ENCODE measurements around the gene HSD17B4.
"Not testable (repeated sequence)": the region's sequence is repeated elsewhere in the genome, so short reads cannot be mapped to it uniquely, and the experiment has no call there.

The HSD17B4 gene

DNA sequence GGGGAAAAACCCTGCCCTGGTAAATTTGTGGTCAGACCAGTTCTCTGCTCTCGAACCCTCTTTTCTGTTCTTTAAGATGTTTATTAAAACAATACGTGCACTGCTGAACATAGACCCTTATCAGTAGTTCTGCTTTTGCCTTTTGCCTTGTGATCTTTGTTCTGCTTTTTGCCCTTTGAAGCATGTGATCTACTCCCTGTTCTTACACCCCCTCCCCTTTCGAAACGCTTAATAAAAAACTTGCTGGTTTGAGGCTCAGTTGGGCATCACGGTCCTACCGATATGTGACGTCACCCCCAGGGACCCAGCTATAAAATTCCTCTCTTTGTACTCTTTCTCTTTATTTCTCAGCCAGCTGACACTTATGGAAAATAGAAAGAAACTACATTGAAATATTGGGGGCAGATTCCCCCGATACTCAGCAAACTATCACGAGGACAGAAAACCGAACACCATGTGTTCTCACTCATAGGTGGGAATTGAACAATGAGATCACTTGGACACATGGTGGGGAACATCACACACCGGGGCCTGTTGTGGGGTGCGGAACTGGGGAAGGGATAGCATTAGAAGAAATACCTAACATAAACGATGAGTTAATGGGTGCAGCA is 38.1 kb upstream of the HSD17B4 start:
- not testable (repeated sequence) for H3K36me3 ChIP-seq (ENCODE audit: control insufficient read depth, insufficient read depth, low read length)

GRCh38 chr5:119417891-119418605 is 34.2 kb upstream of the HSD17B4 start:
- no peak overlapping the region for H3K4me3 ChIP-seq (ENCODE audit: low read depth, low read length)
- H3K9ac ChIP-seq (ENCODE audit: low read length) = no peak overlapping the region
- H3K9me3 ChIP-seq (ENCODE audit: control insufficient read depth, insufficient read depth, low read depth, low read length) = no peaks in the 10 kb centered on the region
- peaks cover 14% of the 10 kb centered on the region; the same call in 1 of the 2 replicates for H3K4me1 ChIP-seq (ENCODE audit: control insufficient read depth, insufficient read depth, low read length)
- no peaks in the 10 kb centered on the region for H3K27me3 ChIP-seq (ENCODE audit: control insufficient read depth, insufficient read depth, low read length)
- no peak overlapping the region for H3K27ac ChIP-seq (ENCODE audit: low read depth, low read length)
- H3K36me3 ChIP-seq (ENCODE audit: control insufficient read depth, insufficient read depth, low read length) = no peaks in the 10 kb centered on the region

More for the DNA sequence above, 38.1 kb upstream of the HSD17B4 start:
- not testable (repeated sequence) for H3K27ac ChIP-seq (ENCODE audit: low read depth, low read length); H3K4me3 ChIP-seq (ENCODE audit: low read depth, low read length); H3K27me3 ChIP-seq (ENCODE audit: control insufficient read depth, insufficient read depth, low read length); H3K9ac ChIP-seq (ENCODE audit: low read length); H3K9me3 ChIP-seq (ENCODE audit: control insufficient read depth, insufficient read depth, low read depth, low read length)
- H3K4me1 ChIP-seq (ENCODE audit: control insufficient read depth, insufficient read depth, low read length) = peaks cover 14% of the 10 kb centered on the region

DNA sequence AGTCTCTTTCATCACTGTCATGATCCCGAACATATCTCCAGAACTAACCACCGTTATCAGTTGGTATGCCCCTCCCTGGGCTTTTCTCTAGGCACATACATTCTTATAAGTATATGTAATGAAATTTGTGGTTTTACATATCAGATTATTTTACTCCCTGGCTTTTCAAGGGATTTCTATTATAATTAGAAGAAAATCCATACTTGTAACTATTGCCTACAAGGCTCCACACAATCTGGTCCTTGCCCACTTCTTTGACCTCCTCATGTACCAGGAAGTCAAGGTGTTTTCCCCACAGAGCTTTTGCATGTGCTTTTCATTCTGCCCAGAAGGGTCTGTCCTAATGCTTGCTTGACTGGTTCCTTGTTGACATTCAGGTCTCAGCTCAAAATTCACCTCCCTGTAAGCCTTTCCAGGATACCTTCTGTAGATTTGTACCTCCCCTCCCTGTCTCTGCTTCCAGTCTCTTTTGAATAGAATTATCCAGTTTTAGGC is 33.6 kb upstream of the HSD17B4 start:
- Histone ChIP-seq H3K9ac (ENCODE audit: low read length) (no peak overlapping the region), H3K27me3 (ENCODE audit: control insufficient read depth, insufficient read depth, low read length) (no peaks in the 10 kb centered on the region), H3K4me1 (ENCODE audit: control insufficient read depth, insufficient read depth, low read length) (peaks cover 14% of the 10 kb centered on the region; the same call in 1 of the 2 replicates), H3K27ac (ENCODE audit: low read depth, low read length) (no peak overlapping the region), H3K36me3 (ENCODE audit: control insufficient read depth, insufficient read depth, low read length) (no peaks in the 10 kb centered on the region), H3K4me3 (ENCODE audit: low read depth, low read length) (no peak overlapping the region), H3K9me3 (ENCODE audit: control insufficient read depth, insufficient read depth, low read depth, low read length) (no peaks in the 10 kb centered on the region)

DNA sequence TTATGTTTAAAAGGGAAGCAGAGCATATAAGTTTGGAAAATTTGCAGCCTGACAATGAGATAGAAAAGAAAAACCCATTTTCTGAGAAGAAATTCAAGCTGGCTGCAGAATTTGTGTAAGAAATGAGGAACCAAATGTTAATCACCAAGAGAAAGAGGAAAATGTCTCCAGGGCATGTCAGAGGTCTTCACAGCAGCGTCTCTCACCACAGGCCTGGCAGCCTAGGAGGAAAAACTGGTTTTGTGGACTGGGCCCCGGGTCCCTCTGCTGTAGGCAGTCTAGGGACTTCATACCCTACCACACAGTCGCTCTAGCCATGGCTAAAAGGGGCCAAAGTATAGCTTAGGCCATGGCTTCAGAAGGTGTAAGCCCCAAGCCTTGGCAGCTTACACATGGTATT is 32.1 kb upstream of the HSD17B4 start:
- Histone ChIP-seq H3K9ac (ENCODE audit: low read length) (no peak overlapping the region), H3K36me3 (ENCODE audit: control insufficient read depth, insufficient read depth, low read length) (no peaks in the 10 kb centered on the region), H3K4me3 (ENCODE audit: low read depth, low read length) (no peak overlapping the region)

GRCh38 chr5:119426057-119426456 is 26.2 kb upstream of the HSD17B4 start:
- H3K27ac ChIP-seq (ENCODE audit: low read depth, low read length) = no peak overlapping the region
- H3K9me3 ChIP-seq (ENCODE audit: control insufficient read depth, insufficient read depth, low read depth, low read length) = 0 out of 2 replicates have a peak, but pooled peaks cover 6% of the 10 kb centered on the region
- no peak overlapping the region for H3K9ac ChIP-seq (ENCODE audit: low read length)
- no peaks in the 10 kb centered on the region for H3K36me3 ChIP-seq (ENCODE audit: control insufficient read depth, insufficient read depth, low read length)
- H3K4me1 ChIP-seq (ENCODE audit: control insufficient read depth, insufficient read depth, low read length) = no peaks in the 10 kb centered on the region
- H3K4me3 ChIP-seq (ENCODE audit: low read depth, low read length) = no peak overlapping the region
- no peaks in the 10 kb centered on the region for H3K27me3 ChIP-seq (ENCODE audit: control insufficient read depth, insufficient read depth, low read length)

More for the DNA sequence above, 32.1 kb upstream of the HSD17B4 start:
- Histone ChIP-seq H3K9me3 (ENCODE audit: control insufficient read depth, insufficient read depth, low read depth, low read length) (no peaks in the 10 kb centered on the region), H3K27me3 (ENCODE audit: control insufficient read depth, insufficient read depth, low read length) (no peaks in the 10 kb centered on the region), H3K27ac (ENCODE audit: low read depth, low read length) (no peak overlapping the region), H3K4me1 (ENCODE audit: control insufficient read depth, insufficient read depth, low read length) (peaks cover 14% of the 10 kb centered on the region; the same call in 1 of the 2 replicates)

- H3K36me3 ChIP-seq (ENCODE audit: control insufficient read depth, insufficient read depth, low read length) = no peaks in the 10 kb centered on the region
These were observed 25.2 kb upstream of the HSD17B4 start for GRCh38 chr5:119427060-119427459.

GRCh38 chr5:119427596-119427995 is 24.7 kb upstream of the HSD17B4 start:
- not testable (repeated sequence) for H3K27me3 ChIP-seq (ENCODE audit: control insufficient read depth, insufficient read depth, low read length); H3K4me1 ChIP-seq (ENCODE audit: control insufficient read depth, insufficient read depth, low read length); H3K27ac ChIP-seq (ENCODE audit: low read depth, low read length); H3K9ac ChIP-seq (ENCODE audit: low read length); H3K36me3 ChIP-seq (ENCODE audit: control insufficient read depth, insufficient read depth, low read length); H3K4me3 ChIP-seq (ENCODE audit: low read depth, low read length)
- H3K9me3 ChIP-seq (ENCODE audit: control insufficient read depth, insufficient read depth, low read depth, low read length) = peaks cover 13% of the 10 kb centered on the region

More at GRCh38 chr5:119427060-119427459, 25.2 kb upstream of the HSD17B4 start:
- Histone ChIP-seq H3K27me3 (ENCODE audit: control insufficient read depth, insufficient read depth, low read length) (no peaks in the 10 kb centered on the region), H3K4me3 (ENCODE audit: low read depth, low read length) (no peak overlapping the region), H3K4me1 (ENCODE audit: control insufficient read depth, insufficient read depth, low read length) (no peaks in the 10 kb centered on the region), H3K9ac (ENCODE audit: low read length) (no peak overlapping the region), H3K27ac (ENCODE audit: low read depth, low read length) (no peak overlapping the region), H3K9me3 (ENCODE audit: control insufficient read depth, insufficient read depth, low read depth, low read length) (0 out of 2 replicates have a peak, but pooled peaks cover 7% of the 10 kb centered on the region)

DNA sequence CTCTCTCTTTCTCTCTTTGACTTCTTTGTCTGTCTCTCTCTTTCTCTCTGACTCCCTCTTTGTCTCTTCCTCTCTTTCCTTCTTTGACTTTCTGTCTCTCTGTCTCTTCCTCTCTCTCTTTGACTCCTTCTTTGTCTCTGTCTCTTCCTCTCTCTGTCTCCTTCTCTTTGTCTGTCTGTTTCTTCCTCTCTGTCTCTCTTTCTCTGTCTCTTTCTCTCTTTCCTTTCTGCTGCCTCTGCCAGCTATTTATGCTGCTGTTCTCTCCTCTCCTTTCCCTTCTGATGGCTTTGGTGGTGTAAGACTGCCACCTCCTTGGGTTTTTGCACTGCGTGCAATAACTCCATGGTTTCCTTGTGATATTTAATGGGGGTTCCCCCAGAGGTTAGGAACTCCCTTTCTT is 24.1 kb upstream of the HSD17B4 start:
- H3K27me3 ChIP-seq (ENCODE audit: control insufficient read depth, insufficient read depth, low read length); H3K9ac ChIP-seq (ENCODE audit: low read length); H3K27ac ChIP-seq (ENCODE audit: low read depth, low read length); H3K36me3 ChIP-seq (ENCODE audit: control insufficient read depth, insufficient read depth, low read length); H3K4me3 ChIP-seq (ENCODE audit: low read depth, low read length); H3K4me1 ChIP-seq (ENCODE audit: control insufficient read depth, insufficient read depth, low read length): not testable (repeated sequence)
- peaks cover 15% of the 10 kb centered on the region for H3K9me3 ChIP-seq (ENCODE audit: control insufficient read depth, insufficient read depth, low read depth, low read length)

GRCh38 chr5:119428574-119428973 is 23.7 kb upstream of the HSD17B4 start:
- not testable (repeated sequence) for H3K4me3 ChIP-seq (ENCODE audit: low read depth, low read length); H3K36me3 ChIP-seq (ENCODE audit: control insufficient read depth, insufficient read depth, low read length); H3K4me1 ChIP-seq (ENCODE audit: control insufficient read depth, insufficient read depth, low read length); H3K9ac ChIP-seq (ENCODE audit: low read length); H3K27me3 ChIP-seq (ENCODE audit: control insufficient read depth, insufficient read depth, low read length); H3K27ac ChIP-seq (ENCODE audit: low read depth, low read length)
- H3K9me3 ChIP-seq (ENCODE audit: control insufficient read depth, insufficient read depth, low read depth, low read length) = peaks cover 15% of the 10 kb centered on the region

DNA sequence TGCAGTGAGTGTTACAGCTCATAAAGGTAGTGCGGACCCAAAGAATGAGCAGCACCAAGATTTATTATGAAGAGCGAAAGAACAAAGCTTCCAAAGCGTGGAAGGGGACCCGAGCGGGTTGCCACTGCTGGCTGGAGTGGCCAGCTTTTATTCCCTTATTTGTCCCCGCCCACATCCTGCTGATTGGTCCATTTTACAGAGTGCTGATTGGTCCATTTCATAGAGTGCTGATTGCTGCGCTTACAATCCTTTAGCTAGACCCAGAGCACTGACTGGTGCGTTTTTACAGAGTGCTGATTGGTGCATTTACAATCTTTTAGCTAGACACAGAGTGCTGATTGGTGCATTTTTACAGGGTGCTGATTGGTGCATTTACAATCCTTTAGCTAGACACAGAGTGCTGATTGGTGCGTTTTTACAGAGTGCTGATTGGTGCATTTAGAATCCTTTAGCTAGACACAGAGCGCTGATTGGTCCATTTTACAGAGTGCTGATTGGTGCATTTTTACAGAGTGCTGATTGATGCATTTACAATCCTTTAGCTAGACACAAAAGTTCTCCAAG is 19.5 kb upstream of the HSD17B4 start:
- H3K36me3 ChIP-seq (ENCODE audit: control insufficient read depth, insufficient read depth, low read length); H3K27me3 ChIP-seq (ENCODE audit: control insufficient read depth, insufficient read depth, low read length); H3K27ac ChIP-seq (ENCODE audit: low read depth, low read length); H3K4me1 ChIP-seq (ENCODE audit: control insufficient read depth, insufficient read depth, low read length); H3K4me3 ChIP-seq (ENCODE audit: low read depth, low read length); H3K9ac ChIP-seq (ENCODE audit: low read length): not testable (repeated sequence)
- peaks cover 37% of the 10 kb centered on the region for H3K9me3 ChIP-seq (ENCODE audit: control insufficient read depth, insufficient read depth, low read depth, low read length)
